ENCODE data around the gene EVA1A.

EVA1A gene

DNA sequence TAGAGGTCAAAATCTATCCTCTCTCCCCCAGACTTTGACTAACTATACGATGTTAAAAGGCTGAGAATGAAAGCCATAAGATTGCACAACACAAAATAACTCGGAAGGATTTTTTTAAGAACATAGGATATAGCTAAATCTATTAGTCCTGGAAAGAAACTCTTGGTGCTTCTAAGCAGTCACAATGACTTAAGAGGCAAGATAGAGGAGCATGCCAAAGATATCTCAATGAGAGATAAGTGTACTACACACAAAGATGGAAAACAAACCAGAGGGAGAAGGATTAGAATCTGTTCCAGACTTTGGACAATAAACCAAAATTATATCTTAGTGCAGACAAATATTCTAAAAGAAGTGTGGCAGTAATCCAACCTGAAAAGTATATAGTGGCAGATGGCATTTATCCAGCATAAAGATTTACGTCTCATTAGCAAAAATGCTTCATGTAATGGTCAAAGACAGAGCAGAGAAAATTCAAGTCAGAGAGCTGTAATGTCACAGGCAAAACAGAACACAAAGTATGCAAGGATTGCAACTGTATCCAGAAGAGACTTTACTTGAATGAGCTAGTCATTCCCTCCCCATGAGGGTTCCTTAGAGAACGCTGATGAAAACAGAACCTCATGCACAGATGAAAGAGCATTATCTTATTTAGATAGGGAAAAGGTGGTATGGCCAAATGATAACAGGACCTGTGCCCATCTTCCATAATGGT is 28.8 kb upstream of the EVA1A start:
- DNase-seq (ENCODE audit: low read depth): no peak

DNA sequence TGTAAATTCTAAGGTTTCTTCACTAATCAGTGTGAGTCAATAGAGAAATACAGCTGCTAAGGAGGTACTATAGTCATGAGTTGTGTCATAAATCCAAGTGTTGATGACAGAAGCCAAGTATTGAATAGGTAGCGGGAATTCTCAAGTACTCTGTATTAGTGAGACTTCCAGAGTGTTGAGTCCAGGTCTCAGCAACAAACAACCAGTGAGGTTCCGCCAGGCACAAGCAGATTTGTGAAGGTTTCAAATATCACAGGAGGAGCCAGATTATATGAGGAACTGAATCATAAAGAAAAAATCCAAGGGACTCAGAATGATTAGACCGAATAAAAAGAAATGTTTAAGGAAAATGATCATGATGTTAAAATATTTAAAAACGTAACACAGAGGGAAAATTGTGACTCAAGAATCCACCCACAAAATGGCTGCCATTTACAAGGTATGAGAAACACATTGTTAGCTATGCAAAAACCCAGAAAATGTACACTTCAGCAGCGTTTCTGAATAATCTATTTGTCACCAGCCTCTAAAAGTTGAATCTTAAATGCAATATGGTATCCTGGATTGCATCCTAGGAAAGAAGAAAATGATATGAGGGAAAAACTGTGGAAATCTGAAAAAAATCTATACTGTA is 27.3 kb upstream of the EVA1A start:
- no peak for DNase-seq (ENCODE audit: low read depth)

DNA sequence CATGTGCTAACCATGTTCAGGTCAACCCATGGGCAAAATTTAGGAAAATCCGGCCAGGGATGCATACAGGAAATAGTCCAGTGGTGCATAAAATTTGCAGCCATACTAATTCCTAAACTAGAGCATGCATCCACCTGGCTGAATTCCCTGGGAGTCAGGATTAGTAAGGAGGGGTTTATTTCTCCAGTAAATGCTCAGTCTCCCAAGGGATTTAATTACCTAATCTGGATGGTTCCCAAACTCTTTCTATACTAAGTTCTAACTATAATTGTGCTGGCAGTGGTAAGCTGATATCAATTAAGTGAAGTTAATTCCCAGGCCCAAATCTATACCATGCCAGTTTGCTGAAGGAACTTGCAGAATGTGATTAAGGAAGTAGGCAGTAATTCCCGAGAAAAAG is 26.2 kb upstream of the EVA1A start:
- no peak for DNase-seq (ENCODE audit: low read depth)

DNA sequence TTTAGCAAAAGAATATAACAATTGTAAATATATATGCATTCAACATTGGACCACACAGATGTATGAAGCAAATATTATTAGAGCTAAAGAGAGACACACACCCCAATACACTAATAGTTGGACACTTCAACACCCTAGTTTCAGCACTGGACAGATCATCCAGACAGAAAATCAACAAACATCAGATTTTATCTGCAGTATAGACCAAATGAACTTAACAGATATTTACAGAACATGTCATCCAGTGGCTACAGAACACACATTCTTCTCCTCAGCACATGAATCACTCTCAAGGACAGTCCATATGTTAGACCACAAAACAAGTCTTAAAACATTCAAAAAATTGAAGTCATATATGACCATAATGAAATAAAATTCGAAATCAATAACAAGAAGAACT is 22.1 kb upstream of the EVA1A start:
- DNase-seq (ENCODE audit: low read depth): no peak

DNA sequence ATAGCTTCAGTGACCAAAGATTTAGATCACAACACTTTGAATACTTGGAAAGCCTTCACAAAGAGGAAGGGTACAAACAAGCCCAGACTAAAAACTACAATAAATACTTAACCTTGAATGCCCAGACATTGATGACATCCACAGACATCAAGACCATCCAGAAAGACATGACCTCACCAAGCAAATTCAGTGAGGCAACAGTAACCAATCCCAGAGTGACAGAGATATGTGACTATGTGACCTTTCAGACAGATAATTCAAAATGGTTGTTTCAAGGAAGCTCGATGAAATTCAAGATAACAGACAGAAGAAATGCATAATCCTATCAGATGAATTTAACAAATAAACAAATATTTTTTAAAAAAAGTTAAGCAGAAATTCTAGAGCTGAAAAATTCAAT is 19.9 kb upstream of the EVA1A start:
- DNase-seq (ENCODE audit: low read depth): no peak

DNA sequence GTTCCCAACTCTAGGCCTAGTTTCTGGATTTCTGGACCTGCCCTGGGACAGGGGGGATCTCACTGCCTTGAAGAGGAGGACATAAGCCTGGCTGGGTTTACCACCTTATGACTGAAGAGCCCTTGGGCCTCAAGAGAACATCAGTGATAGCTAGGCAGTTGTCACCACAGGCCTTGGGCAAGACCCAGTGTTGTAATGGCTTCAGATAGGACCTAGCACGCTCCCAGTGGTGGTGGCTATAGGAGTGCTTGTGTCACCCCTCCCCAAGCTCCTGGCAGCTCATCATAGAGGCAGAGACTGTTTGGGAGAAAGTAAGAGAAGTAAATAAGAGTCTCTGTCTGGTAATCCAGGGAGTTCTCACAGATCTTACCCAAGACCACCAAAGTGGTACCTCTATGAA is 19.4 kb upstream of the EVA1A start:
- no peak for DNase-seq (ENCODE audit: low read depth)

DNA sequence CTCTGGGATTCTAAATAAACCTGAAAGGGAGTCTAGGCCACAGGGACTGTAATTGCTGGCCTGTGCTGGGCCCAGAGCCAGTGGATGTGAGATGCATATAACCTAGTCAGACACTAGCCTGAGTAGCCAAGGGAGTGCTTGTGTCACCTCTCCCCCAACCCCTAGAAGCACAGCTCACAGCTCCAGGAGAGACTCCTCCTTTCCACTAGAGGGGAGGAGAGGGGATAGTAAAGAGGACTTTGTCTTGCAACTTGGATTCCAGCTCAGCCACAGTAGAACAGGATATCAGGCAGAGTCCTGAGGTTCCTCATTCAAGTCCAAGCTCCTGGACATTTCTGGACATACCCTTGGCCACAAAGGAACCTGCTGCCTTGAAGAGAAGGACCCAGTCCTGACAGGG is 18.4 kb upstream of the EVA1A start:
- DNase-seq (ENCODE audit: low read depth): no peak

DNA sequence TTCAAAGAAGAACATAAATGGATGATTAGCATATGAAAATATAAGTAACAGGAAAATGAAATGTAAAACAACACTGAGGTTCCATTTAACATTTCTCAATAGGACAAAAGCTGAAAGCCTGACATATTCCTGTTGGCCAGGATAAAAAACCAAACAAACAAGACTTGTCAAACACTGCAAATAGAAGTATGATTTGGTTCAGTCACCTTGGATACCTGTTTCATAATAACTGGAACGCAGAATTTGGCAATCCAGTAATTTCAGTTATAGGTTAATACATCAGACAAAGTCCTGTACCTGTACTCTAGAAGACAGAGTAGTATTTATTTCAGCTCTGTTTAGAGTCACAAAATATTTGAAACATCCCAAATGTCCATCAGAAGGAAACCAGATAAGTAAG is 16.5 kb upstream of the EVA1A start:
- DNase-seq (ENCODE audit: low read depth): no peak

DNA sequence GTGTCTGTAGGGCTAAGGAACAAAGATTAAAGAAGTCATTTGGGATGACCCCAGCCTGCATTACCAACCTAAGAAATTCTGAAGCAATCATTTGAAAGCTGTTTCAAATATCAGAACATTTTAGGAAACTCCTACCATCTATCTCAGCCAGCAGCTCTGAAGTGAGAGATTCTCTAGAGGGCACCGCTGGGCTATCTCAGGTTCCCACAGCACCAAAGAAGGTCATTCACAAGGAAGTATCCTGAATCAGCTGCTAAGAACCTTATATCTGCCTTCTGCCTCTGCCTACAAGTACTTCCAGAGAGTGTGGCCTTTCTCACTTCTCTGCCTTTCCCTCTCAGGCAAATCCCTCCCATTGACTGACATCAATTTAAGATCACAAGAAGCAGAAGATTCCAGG is 13.4 kb upstream of the EVA1A start:
- no peak for DNase-seq (ENCODE audit: low read depth)

DNA sequence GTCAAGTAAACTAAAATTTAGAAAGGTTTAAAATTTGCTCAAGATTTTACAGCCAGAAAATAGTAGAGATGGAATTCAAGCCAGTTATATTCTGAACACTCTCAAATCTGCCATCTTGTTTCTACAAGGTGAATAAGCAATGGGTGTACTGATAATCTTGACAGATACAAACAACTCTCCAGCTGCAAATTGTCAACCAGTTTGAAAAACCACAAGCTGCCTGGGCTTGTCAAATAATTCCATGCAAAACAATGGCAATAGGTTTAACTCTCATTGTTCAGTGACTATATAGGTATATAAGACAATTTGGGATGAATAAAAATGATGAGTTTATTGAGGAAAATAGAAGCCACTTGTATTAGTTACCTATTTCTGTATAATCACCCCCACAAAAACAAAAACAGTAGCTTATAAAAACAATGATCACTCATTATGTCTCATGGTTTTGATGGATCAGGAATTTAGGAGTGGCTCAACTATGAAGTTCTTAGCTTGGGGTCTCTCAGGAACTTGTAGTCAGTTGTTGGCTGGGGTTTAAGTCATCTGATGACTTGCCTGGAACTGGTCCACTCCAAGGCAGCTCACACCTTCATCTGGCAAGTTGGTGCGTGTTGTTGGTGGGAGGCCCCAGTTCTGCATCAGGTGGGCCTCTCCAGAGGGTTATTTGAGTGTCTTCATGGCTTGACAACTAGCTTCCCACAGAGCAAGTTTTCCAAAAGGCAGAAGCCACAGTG is 12.6 kb upstream of the EVA1A start:
- DNase-seq (ENCODE audit: low read depth): no peak

DNA sequence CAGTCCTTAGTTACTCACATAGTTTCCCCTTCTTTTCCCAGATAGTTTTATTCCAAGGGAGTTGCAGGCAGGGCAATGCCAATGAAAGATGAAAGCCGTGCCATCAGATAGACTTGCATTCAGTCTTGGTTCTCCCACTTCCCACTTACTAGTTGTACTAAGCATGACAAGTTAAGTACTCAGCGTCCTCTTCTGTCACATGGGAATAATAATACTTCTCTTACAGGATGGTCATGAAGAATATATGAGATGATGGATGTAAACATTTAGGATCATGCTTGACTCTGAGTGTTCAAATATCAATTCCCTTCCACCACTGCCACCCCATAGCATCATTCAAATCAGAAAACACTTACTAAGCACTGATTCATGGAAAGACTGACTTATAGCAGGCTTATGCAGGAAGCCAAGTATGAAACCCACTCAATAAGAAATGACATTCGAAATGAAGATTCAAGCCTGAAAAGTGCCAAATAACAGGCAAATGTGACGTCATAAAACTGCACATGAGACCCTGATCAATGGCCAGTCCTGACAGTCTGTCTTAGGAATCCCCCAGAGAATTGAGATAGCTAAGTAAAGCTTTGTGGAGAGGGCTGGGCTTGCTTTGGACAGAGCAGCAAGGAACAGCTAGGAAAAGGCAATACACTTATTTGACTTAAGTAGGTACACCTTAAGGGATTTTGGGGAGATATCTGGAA is 11.1 kb upstream of the EVA1A start:
- no peak for DNase-seq (ENCODE audit: low read depth)

DNA sequence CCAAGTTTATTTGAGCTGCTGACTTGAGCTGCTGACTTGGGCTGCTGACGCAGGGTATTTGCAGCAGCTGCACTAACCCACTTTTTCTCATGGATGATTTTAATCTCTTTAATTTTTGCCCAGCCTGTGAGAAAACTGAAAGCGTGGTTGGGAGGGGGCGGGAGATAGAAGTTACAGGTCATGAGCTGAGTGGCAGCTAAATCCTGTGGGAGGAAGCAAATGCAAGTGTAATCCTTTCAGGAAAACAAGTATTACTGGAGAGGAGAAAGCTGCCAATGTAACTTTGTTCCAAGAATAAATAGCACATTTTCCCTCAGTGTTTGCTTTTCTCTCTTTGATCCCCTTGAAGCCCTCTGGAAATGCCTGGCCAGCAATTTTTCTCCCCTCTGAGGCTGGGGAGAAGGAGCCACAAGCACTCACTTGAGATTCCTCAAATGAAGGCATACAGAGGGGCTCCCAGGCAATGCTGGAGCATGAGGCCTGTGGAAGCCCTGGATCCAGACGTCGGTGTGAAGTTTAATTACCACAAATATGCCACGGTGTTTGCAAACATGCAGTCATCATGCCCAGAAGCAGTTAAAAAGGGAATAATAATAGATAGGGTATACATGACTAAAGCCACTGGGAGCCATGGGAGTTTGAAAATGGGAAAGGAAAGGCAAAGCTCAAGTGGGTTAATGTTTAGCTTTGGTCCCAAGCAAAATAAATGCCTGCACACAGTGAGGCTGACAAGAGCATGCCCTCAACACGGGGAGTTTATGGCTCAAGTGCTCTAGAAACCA is 10.4 kb upstream of the EVA1A start:
- DNase-seq (ENCODE audit: low read depth): no peak

DNA sequence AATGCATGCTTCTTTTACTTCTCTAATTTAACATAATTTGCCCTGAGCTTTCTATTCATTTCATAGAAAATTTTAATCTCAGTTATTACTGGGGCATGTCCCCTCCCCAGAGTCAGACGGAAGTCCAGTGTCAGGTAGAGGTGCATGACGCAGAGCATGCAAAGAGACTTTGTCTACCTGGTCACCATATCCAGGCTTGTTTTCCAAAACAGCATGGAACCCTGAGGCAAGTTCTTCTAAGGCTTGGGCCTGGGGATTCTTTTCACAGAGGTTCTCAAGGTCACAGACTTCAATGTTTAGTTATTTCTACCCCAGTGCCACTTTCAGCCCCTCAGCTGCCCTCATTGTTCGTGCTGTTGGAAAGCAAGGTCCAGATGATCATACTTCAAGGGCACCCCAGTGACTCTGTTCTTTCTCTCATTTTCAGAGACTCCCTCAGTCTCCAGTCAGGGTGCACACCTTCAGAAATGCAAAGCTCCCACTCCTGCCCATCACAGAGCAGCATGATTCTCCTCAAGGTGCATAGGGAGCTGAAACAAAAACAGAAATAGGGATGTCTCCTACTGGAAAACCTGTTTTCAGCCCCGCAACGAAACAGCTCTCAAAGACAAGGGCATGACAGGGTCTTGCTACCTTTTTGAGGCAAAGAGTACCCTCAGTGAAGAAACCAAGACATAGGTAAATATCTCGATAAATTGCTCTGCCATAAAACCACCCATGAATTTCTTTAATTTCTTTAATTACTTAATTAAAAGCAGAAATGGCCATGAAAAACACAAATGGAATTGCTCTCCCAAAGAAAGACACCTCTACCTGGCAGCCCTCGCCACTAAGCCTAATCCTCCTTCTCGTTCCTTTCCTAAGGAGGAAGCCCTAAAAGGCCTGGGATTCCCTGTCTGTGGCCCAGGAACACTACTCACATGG is 9.5 kb upstream of the EVA1A start:
- no peak for DNase-seq (ENCODE audit: low read depth)

DNA sequence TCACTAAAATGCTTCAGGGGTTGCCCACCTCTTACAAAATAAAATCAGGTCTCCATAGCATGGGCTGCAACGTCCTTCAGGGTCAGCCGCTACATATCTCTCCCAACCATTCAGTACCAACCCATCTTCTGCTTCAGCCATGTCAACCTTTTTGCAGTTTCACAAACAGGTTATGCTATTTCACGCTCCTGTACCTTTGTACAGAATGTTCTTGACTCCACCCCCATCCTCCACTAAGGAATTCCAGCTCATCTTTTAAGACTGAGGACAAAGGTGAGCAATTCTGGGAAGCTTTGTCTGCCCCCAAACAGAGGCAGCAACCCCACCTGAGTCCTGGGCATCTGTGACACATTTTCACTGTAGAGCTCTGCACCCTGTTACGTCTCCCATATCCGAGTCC is 8.8 kb upstream of the EVA1A start:
- no peak for DNase-seq (ENCODE audit: low read depth)

DNA sequence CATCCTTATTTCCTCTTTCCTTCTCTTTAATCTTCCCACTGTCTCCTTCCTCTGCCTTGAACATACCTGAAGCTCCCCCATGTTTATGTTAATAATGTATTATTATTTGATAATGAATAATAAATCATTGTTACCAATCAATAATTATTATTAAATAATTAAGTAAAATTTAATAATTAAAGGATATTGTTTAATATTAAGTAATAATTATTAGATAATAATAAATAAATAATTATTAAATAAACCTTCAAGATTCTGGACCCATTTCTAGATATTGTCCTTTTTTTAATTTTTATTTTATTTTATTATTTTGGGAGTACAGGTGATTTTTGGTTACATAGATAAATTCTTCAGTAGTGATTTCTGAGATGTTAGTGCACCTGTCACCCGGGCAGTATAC is 7.4 kb upstream of the EVA1A start:
- no peak for DNase-seq (ENCODE audit: low read depth)

DNA sequence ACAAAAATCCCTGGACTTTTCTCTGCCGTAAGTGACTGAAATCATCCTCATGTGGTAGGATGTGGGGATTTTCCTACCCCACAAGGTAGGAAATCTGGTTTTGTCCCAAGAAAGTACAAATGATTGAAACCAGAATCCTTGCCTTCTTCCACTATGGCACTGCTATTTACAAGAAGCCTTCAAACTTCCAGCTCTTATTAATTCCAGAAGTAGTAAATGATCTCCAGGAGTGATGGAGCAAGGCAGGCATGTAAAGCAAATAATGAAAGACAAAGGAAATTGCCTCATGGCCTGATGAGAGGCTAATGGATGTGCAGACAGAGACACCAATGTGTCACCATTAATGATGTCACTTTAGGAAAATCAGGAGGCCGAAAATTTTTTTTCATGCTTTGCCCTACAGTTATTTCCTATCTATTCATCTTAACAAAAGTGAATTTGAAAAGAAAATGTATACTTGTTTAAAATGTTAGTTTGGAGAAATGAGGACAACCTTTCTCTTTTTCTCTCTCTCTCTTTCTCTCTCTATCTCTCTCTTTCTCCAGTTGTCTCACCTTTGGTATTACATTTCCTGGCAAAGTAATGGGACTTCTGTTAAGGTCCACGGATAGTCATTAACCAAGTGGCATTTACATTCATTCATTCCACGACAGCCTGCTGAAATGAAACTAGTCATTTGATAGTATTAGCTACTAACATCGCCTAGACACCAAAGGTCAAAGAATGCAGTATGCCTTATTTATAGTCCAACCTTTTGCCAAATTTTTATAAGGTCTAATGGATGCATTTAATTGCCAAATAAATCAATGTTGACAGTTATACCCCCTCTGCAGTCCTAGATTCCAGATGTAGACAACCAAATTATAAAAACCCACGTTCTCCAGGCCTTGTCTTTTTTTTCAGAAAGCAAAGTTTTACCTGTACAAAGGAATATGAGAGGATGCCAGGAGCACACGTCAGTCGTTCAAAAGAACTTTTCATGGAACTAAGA is 5.0 kb upstream of the EVA1A start:
- no peak for DNase-seq (ENCODE audit: low read depth)

DNA sequence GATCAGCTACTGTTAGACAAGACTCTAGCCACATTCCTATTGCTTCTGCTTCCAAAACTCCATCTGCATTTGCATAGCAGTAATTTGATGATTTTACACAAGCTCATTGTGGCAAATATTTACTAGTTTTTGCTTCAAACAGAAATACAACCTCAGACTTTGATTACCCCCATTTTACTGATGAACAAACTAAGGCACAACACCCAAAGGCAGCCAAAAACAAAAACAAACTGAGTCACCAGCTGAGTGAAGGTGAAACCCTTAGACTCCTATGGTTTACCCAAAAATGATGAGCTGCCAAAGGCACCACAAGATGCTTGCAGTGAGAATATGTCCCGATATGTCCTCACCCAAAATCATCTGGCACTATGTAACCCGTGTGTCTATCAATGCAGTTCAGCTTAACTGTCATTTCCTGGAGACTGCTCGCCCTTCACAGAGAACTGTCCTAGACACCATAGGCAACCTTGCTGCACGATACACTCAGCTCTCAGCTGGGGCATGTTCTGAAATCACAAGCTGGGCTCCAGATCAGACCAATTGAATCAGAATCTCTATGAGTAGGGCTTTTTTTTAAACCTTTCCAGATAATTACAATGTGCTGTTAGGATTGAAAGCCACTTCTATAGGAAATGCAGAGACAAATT is 4.1 kb upstream of the EVA1A start:
- no peak for DNase-seq (ENCODE audit: low read depth)

DNA sequence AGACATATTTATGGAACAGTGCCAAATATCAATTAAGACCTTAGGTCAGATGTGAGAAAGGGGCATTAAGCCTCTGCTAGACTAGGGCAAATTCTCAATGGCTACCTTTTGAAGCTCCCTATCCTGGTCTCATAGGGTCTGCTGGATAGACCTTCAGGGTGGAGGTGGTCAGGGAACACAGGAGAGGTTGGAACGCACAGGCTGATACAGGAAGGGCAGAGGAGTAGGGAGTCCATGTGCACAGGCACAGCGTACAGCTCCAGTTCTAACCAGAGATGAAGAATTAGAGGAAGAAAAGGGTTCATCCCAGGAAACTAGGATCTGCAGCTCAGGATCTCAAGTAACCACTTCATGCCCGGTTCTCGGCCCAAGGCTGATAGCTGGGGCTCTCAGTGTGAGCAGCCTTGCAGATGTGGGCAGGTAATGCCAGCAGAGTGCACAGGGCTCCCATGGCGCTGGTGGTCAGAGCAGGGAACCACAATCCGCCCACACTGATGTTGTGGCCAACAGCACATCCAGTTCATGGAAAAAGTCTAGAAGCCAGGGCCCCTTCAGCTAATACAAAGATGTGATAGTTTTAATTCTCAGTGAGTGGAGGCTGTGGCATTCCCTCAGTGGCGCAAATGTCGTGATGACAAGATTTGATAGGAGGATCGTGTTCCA is 3.4 kb upstream of the EVA1A start:
- no peak for DNase-seq (ENCODE audit: low read depth)

DNA sequence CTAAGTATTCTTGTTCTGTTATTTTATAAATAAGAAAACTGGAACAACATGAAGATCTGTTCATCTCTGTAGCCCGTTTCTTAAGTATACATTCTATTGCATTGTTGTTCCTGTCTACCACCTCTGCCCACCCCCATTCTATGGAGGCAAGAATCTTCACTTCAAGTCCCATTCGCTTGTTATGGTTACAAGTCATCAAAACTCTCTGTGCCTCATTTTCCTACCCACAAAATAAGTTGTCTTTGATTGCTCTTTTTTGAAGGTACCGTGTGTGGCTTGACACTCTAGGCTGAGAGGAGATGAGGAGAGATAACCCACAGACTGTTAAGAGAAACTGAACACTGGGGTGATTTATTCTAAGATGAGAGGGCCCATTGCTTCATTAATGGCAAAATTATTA is 2.9 kb upstream of the EVA1A start:
- no peak for DNase-seq (ENCODE audit: low read depth)
